Spleen (tissue), 7 donors: ENCODE results near the gene IMMP2L.

Experiments
- POLR2A ChIP-seq, 3 donors: fragments of 450-650 bp; IDR thresholded peaks; one replicate each; pipeline ENCODE4 v1.5.1; 2017; ENCODE audit warnings: antibody characterized with exemption in 3 of 3, mild to moderate bottlenecking in 1 of 3
- POLR2AphosphoS5 ChIP-seq, 3 donors: sonication (generic); formaldehyde crosslinking; IDR thresholded peaks; one replicate each; pipeline ENCODE4 v1.5.1; 2017; ENCODE audit warnings: antibody characterized with exemption in 3 of 3
- TF ChIP-seq, protein P1 (sequence below), 11 experiments: fragments of 200-600 bp in 7 of 11; fragments of 450-650 bp in 4 of 11; sonication (generic) in 4 of 11; IDR thresholded peaks in 8 of 11; conservative IDR thresholded peaks in 3 of 11; 1 replicate in 7 of 11; 2 replicates in 4 of 11; pipeline versions ENCODE4 v1.4.0 to v1.8.0; 2016 to 2021; ENCODE audit warnings: antibody characterized with exemption in 11 of 11, inconsistent platforms in 4 of 11, mild to moderate bottlenecking in 1 of 11
- donor health status: DM: no; HTN: no; CAD: no; lungs with moderate emphysema.
- donor health status: DM: no; HTN: no; CAD: no.
- donor health status: DM: no; HTN: no; CAD: no.

DNA sequence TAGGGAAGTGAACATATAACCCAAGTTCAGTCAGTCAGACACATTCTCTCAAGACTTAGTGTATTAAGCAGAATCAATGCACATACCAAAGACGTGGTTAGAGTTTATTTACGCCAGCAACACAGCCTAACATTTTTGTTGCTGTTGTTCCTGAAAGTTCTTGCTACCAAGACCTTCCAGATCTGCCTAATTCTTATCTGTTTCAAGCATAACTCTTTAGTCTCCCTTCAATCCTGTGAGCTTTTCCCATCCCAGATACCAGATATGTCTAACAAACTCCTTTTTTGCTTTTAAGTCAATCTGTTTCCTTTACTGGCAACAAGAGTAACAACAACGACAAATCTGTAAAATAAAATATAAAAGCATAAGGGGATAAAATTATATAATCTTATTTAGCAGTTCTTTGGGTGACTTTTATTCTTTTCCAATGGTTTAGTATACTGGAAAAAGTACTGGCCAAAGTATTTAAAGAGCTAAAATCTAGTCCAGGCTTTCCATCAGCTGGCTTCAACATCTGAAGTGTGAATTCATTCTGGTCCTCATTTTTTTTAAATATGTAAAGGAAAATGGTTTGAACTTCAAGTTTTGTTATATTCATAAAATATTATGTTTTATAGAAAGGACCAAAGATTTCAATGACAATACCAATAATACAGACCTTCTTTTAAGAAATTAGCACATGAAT is 193.8 kb downstream of the IMMP2L start:
- TF ChIP-seq, protein P1, sequence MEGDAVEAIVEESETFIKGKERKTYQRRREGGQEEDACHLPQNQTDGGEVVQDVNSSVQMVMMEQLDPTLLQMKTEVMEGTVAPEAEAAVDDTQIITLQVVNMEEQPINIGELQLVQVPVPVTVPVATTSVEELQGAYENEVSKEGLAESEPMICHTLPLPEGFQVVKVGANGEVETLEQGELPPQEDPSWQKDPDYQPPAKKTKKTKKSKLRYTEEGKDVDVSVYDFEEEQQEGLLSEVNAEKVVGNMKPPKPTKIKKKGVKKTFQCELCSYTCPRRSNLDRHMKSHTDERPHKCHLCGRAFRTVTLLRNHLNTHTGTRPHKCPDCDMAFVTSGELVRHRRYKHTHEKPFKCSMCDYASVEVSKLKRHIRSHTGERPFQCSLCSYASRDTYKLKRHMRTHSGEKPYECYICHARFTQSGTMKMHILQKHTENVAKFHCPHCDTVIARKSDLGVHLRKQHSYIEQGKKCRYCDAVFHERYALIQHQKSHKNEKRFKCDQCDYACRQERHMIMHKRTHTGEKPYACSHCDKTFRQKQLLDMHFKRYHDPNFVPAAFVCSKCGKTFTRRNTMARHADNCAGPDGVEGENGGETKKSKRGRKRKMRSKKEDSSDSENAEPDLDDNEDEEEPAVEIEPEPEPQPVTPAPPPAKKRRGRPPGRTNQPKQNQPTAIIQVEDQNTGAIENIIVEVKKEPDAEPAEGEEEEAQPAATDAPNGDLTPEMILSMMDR (IDR thresholded peaks at IDR 0.05 in 8 of 11, conservative IDR thresholded peaks at IDR 0.05 in 3 of 11) = no peak
- TF ChIP-seq POLR2AphosphoS5 (IDR thresholded peaks at IDR 0.05) = no peak
- TF ChIP-seq POLR2A (IDR thresholded peaks at IDR 0.05) = no peak
